ENCODE measurements around the gene ZBED2.

GRCh38 chr3:111590143-111590491, 5.0 kb downstream of the ZBED2 start:
- TF ChIP-seq ZC3H10 (CRISPR knock-in tag; IDR thresholded peaks at IDR 0.05) (no peak), TSHZ2 (CRISPR knock-in tag; IDR thresholded peaks at IDR 0.05) (no peak), PPARA (CRISPR knock-in tag; IDR thresholded peaks at IDR 0.05; ENCODE audit: borderline replicate concordance) (no peak)
- TF ChIP-seq, protein P1, sequence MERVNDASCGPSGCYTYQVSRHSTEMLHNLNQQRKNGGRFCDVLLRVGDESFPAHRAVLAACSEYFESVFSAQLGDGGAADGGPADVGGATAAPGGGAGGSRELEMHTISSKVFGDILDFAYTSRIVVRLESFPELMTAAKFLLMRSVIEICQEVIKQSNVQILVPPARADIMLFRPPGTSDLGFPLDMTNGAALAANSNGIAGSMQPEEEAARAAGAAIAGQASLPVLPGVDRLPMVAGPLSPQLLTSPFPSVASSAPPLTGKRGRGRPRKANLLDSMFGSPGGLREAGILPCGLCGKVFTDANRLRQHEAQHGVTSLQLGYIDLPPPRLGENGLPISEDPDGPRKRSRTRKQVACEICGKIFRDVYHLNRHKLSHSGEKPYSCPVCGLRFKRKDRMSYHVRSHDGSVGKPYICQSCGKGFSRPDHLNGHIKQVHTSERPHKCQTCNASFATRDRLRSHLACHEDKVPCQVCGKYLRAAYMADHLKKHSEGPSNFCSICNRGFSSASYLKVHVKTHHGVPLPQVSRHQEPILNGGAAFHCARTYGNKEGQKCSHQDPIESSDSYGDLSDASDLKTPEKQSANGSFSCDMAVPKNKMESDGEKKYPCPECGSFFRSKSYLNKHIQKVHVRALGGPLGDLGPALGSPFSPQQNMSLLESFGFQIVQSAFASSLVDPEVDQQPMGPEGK (CRISPR knock-in tag; IDR thresholded peaks at IDR 0.05; ENCODE audit: borderline replicate concordance), result no peak

All from SK-N-SH treated with all-trans-retinoic acid at 6 μM for 48 hours (cell line).